PC-3 (cell line): ENCODE data around the gene ZNF532. TPM values are rescaled to one million over a fixed set of nuclear protein-coding genes. Genes with fewer than 3 reads are reported as not detected.

ENCODE experiments used
- ATAC-seq: fragments of 200-7000 bp; cut with Tn5 transposase; 2 replicates; pipeline ENCODE4 v1.9.1; 2020; ENCODE audit warnings: mild to moderate bottlenecking, moderate library complexity
- BruUV-seq: library from RNA; stranded (reverse); fragments of 400-500 nt; replicated peaks from 2 replicates; lab custom pipeline; 2021; lab: Mats Ljungman, UMichigan
- CTCF ChIA-PET: fragments of 300-600 bp; sonication (Branson Sonifier 250); formaldehyde crosslinking; loops from one replicate; lab custom pipeline; 2022; ENCODE audit warnings: antibody characterized with exemption; lab: Charles Lee
- POLR2A ChIA-PET: fragments of 300-600 bp; sonication (Branson Sonifier 250); formaldehyde crosslinking; loops from one replicate; lab custom pipeline; 2022; ENCODE audit warnings: antibody characterized with exemption; ENCODE audit not compliant: unreplicated experiment; lab: Charles Lee
- DNase-seq: peaks from one replicate; pipeline ENCODE4 v3.0.0-alpha.2; 2015
- H2AFZ ChIP-seq: fragments of 300-600 bp; sonication (generic); 2 replicates; pipeline ENCODE4 v1.6.0; 2016; ENCODE audit warnings: antibody characterized with exemption, low read length
- H3F3A ChIP-seq: fragments of 300-600 bp; sonication (generic); one replicate; pipeline ENCODE4 v1.6.0; 2017; ENCODE audit warnings: antibody characterized with exemption, low read length, control low read depth, mild to moderate bottlenecking; ENCODE audit not compliant: unreplicated experiment
- H3K27ac ChIP-seq: fragments of 300-600 bp; sonication (generic); 2 replicates; pipeline ENCODE4 v1.5.1; 2016; ENCODE audit warnings: mild to moderate bottlenecking, low read length
- H3K27me3 ChIP-seq: fragments of 300-600 bp; sonication (generic); 2 replicates; pipeline ENCODE4 v1.6.1; 2016; ENCODE audit warnings: low read length, mixed read lengths
- H3K36me3 ChIP-seq: fragments of 300-600 bp; sonication (generic); 2 replicates; pipeline ENCODE4 v1.6.1; 2016; ENCODE audit warnings: low read depth, mixed run types, low read length, mixed read lengths
- H3K4me1 ChIP-seq: fragments of 300-600 bp; sonication (generic); 2 replicates; pipeline ENCODE4 v1.5.1; 2016; ENCODE audit warnings: low read length; ENCODE audit not compliant: insufficient read depth
- H3K4me2 ChIP-seq: fragments of 300-600 bp; sonication (generic); 2 replicates; pipeline ENCODE4 v1.6.0; 2016; ENCODE audit warnings: low read length
- H3K4me3 ChIP-seq: fragments of 300-600 bp; sonication (generic); 2 replicates; pipeline ENCODE4 v1.5.1; 2016; ENCODE audit warnings: mild to moderate bottlenecking, low read length, mixed read lengths
- H3K79me2 ChIP-seq: fragments of 300-600 bp; sonication (generic); 2 replicates; pipeline ENCODE4 v1.6.1; 2017; ENCODE audit warnings: low read length, mixed read lengths
- H3K9ac ChIP-seq: fragments of 300-600 bp; sonication (generic); 2 replicates; pipeline ENCODE4 v1.6.0; 2016; ENCODE audit warnings: mild to moderate bottlenecking, low read length
- H3K9me2 ChIP-seq: fragments of 300-600 bp; sonication (generic); replicated peaks from 2 replicates; pipeline ENCODE4 v1.6.1; 2016; ENCODE audit warnings: mixed run types, low read length, mixed read lengths
- H3K9me3 ChIP-seq: fragments of 300-600 bp; sonication (generic); 2 replicates; pipeline ENCODE4 v1.6.1; 2016; ENCODE audit warnings: low read length, mixed read lengths
- H4K20me1 ChIP-seq: fragments of 300-600 bp; sonication (generic); 2 replicates; pipeline ENCODE4 v1.6.1; 2016; ENCODE audit warnings: low read length, mixed read lengths
- CTCF ChIP-seq: fragments of 300-600 bp; sonication (generic); conservative IDR thresholded peaks from 2 replicates; pipeline ENCODE4 v1.5.1; 2017; ENCODE audit warnings: antibody characterized with exemption, low read depth, mild to moderate bottlenecking, low read length
- EZH2 ChIP-seq: fragments of 300-600 bp; sonication (generic); IDR thresholded peaks from one replicate; pipeline ENCODE4 v1.6.1; 2017; ENCODE audit warnings: antibody characterized with exemption, mild to moderate bottlenecking, low read length; ENCODE audit not compliant: unreplicated experiment
- EZH2phosphoT487 ChIP-seq: fragments of 300-600 bp; sonication (generic); IDR thresholded peaks from 2 replicates; pipeline ENCODE4 v1.6.1; 2018; ENCODE audit warnings: mild to moderate bottlenecking, antibody characterized with exemption, low read length, borderline replicate concordance
- intact Hi-C: fragments of 100-400 bp; cut with micrococcal nuclease; formaldehyde crosslinking; loops from 2 replicates; pipeline ENCODE4 v1.9.0; 2023
- total RNA-seq: library from RNA; depleted of rRNA; stranded (reverse); fragments of >200 nt; gene quantifications from 2 replicates; pipeline ENCODE4 v1.2.3, GENCODE V29; 2014

ZNF532 gene
- total RNA-seq, 1 experiment from 2014 or later, result 47.3 TPM

GRCh38 chr18:59015531-59016152 lies 151.0 kb downstream of the ZNF532 start:
- TF ChIP-seq CTCF (no peak), EZH2 (no peak), EZH2phosphoT487 (no peak)
- no peaks in the 10 kb centered on the region for H3K9me3 ChIP-seq
- no TSS peak for BruUV-seq
- POLR2A ChIA-PET, result no interaction called here
- no peaks in the 10 kb centered on the region for H3K79me2 ChIP-seq
- H3K27ac ChIP-seq, result no peak overlapping the region
- no peak overlapping the region for H3K4me2 ChIP-seq
- intact Hi-C loops, result no loop called here
- CTCF ChIA-PET, result no interaction called here
- H3K27me3 ChIP-seq, result no peaks in the 10 kb centered on the region
- no peak overlapping the region for H3K9ac ChIP-seq
- ATAC-seq (no peak), DNase-seq (no peak)
- no peaks in the 10 kb centered on the region for H3K4me1 ChIP-seq
- H4K20me1 ChIP-seq, result no peaks in the 10 kb centered on the region
- no peaks in the 10 kb centered on the region for H3K9me2 ChIP-seq
- H3K36me3 ChIP-seq, result no peaks in the 10 kb centered on the region
- no peaks in the 10 kb centered on the region for H3F3A ChIP-seq
- H3K4me3 ChIP-seq, result no peak overlapping the region
- no peak overlapping the region for H2AFZ ChIP-seq

GRCh38 chr18:59021500-59021899 lies 156.8 kb downstream of the ZNF532 start:
- ChIA-PET POLR2A (no interaction called here), CTCF (no interaction called here)
- intact Hi-C loops, result no loop called here
- Histone ChIP-seq H3K79me2 (no peaks in the 10 kb centered on the region), H3K27me3 (no peaks in the 10 kb centered on the region), H3K4me2 (no peak overlapping the region), H3K9me3 (no peaks in the 10 kb centered on the region), H3K4me1 (no peaks in the 10 kb centered on the region), H3F3A (no peaks in the 10 kb centered on the region), H3K36me3 (no peaks in the 10 kb centered on the region), H3K9ac (no peak overlapping the region), H3K27ac (no peak overlapping the region), H3K9me2 (no peaks in the 10 kb centered on the region), H4K20me1 (no peaks in the 10 kb centered on the region), H3K4me3 (no peak overlapping the region), H2AFZ (no peak overlapping the region)
- no peak for ATAC-seq
- TF ChIP-seq EZH2 (no peak), CTCF (no peak), EZH2phosphoT487 (no peak)
- no TSS peak for BruUV-seq
- DNase-seq, result no peak

- no peak overlapping the region for H2AFZ ChIP-seq
- H3F3A ChIP-seq, result no peaks in the 10 kb centered on the region
- H4K20me1 ChIP-seq, result no peaks in the 10 kb centered on the region
- DNase-seq (no peak), ATAC-seq (no peak)
- no peaks in the 10 kb centered on the region for H3K36me3 ChIP-seq
- CTCF ChIA-PET, result no interaction called here
- intact Hi-C loops, result no loop called here
- POLR2A ChIA-PET, result no interaction called here
- no peak overlapping the region for H3K4me3 ChIP-seq
- H3K27ac ChIP-seq, result no peak overlapping the region
- H3K4me2 ChIP-seq, result no peak overlapping the region
- H3K9ac ChIP-seq, result no peak overlapping the region
- H3K9me2 ChIP-seq, result no peaks in the 10 kb centered on the region
- H3K79me2 ChIP-seq, result no peaks in the 10 kb centered on the region
- no peak for TF ChIP-seq CTCF
- no peak for TF ChIP-seq EZH2phosphoT487
- no peak for TF ChIP-seq EZH2
- H3K27me3 ChIP-seq, result no peaks in the 10 kb centered on the region
- no peaks in the 10 kb centered on the region for H3K9me3 ChIP-seq
- BruUV-seq, result no TSS peak
- H3K4me1 ChIP-seq, result no peaks in the 10 kb centered on the region
Measured at GRCh38 chr18:59022167-59022945, 157.7 kb downstream of the ZNF532 start.
